Measurements from ENCODE around the gene FHOD1.

Gene FHOD1

GRCh38 chr16:67277294-67277998 is 30.2 kb upstream of the FHOD1 start:
- FAIRE-seq, result no peak

- FAIRE-seq, result no peak
These were observed 28.0 kb upstream of the FHOD1 start for GRCh38 chr16:67275321-67275720.

DNA sequence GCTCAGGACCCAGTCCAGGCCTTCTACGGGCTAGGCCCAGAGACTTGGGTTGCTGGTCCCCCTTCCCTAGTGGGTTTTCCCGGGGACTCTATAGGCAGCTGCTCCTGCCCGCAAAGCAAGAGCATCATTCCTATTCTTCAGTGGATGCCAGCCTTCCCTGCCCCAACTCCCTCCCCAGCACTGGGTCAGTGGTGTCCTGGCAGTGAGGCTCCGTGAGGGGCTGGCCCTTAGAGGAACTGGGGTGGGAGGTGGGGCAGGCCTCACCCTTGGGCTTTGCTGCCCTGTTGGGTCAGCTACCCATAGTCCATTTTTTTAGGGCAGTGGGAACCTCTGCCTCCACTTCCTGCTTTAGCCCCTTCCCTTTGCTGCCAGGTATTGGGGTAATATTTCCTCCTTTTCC is 24.2 kb upstream of the FHOD1 start:
- no peak for FAIRE-seq

DNA sequence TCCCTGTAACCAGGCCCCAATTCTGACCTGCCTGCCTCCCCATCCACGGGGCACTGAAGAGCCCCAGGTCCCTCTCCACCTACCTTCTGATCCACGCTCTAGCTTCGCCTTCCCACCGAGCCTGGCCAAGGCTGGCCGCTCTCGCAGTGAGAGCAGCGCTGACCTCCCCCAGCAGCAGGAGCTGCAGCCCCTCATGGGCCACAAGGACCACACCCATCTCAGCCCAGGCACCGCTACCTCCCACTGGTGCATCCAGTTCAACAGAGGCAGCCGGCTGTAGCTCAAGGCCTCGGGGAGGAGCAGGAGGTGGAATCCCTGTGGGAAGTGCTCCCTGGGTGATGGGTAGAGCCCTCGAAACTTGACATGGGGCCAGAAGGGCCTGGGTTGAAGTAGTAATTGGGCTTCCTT is 23.7 kb upstream of the FHOD1 start:
- FAIRE-seq, result no peak

GRCh38 chr16:67269766-67270165 is 22.5 kb upstream of the FHOD1 start:
- no peak for FAIRE-seq

- FAIRE-seq, result no peak
These were observed 20.9 kb upstream of the FHOD1 start for GRCh38 chr16:67268136-67268579.

- FAIRE-seq, result no peak
These were observed 18.6 kb upstream of the FHOD1 start for GRCh38 chr16:67265834-67266233.

DNA sequence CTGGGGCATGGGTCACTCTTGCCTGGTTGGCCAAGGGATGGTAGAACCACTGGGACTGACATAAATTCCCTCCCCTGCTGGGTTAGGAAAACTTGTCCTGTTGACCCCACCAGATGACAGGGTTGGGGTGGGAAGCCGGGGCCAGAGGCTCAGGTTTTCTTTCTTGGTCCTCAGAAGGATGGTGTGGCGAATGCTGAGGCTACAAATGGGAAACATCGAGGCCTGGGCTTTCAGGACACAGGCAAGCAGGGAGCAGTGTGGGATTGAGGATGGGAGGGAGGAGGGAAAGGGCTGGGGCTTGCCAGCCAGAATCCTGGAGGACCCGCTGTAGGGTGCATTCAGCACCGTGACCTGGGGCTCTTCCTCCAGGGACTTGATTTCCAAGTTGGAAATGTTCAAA is 17.6 kb upstream of the FHOD1 start:
- no peak for FAIRE-seq

- FAIRE-seq, result no peak
These were observed 17.0 kb upstream of the FHOD1 start for GRCh38 chr16:67264277-67264676.

DNA sequence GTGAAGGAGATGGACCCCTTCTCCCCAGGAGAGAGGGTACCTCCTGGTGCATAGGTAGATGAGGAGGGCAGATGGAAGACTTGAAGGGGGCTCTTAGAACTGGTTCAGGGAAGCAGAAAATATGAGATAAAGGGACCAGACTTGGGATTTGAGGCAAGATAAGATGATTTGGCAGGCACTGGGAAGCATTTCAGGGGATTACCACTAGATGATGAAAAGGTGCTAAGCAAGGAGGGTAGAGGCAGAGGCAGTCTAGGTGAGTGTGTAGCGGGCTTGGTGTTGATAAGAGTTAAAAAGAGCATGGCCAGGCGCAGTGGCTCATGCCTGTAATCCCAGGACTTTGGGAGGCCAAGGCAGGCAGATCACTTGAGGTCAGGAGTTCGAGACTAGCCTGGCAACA is 15.9 kb upstream of the FHOD1 start:
- FAIRE-seq, result no peak

- no peak for FAIRE-seq
These were observed 13.3 kb upstream of the FHOD1 start for GRCh38 chr16:67260426-67261063.

DNA sequence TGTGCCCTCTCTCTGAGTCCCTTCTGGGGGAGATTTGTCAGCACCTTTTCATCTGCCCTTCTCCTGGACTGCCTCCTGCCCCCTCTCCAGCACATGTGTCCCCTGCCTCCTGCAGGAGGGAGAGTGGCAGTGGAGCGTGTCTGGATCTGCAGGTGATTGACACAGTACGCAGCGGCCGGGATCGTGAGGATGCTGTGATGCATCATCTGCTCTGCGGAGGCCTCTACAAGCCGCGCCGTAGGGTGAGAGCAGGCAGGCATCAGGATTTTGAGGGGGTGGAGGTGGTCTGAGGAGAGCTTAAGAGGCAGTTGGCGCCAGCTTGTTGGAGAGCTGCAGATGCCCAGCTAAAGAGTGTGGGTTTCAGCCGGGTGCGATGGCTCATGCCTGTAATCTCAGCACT is 12.4 kb upstream of the FHOD1 start:
- no peak for FAIRE-seq

DNA sequence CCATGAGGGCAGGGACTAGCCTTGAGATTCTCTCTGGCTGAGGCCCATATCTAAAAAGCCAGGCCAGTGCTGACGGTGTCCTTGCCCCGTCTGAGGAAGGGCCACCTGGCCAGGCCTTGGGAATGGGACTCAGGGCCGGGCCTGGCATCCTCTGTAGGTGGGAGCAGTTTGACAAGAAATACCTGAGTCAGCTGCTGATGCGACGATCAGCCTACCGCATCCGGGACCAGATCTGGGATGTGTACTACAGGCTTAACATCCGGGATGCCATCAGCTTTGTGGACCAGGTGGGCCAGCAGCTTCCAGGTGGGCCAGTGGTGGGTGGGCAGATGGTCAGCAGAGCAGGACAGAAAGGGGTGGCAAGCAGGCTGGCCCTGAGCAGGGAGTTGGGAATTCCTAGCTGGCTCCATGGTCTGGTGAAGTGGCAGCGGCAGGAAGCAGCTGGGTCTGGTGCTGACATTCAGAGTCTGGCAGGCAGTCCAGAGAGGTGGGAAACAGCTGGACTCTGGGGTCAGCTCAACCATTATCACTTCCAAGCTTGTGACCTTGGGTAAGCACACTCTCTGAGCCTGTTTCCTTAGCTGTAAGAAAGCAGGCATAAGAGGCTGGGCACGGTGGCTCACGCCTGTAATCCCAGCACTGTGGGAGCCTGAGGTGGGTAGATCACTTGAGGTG is 11.0 kb upstream of the FHOD1 start:
- no peak for FAIRE-seq

- FAIRE-seq, result no peak
These were observed 10.3 kb upstream of the FHOD1 start for GRCh38 chr16:67257486-67258160.

DNA sequence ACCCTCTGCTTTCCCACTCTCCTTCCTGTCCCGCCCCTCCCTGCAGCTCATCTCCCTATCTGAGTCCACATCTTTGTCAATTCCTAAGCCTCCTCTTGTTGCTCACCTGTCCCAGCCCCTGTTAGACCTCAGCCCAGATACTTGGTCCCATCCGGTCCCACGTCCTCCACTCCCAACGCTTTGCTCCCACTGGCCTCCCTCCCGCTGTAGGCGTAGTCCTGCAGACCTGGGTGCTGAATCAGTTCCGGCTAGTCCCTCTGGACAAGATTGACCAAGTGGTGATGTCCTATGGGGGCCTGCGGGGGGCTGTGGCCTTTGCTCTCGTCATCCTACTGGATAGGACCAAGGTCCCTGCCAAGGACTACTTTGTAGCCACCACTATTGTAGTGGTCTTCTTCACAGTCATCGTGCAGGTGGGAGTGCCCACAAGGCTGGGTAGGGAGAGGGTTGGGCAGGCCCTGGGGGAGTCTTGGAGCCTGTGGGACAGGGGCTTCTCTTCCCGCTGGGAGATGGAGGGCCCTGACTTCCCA is 9.5 kb upstream of the FHOD1 start:
- FAIRE-seq, result no peak

DNA sequence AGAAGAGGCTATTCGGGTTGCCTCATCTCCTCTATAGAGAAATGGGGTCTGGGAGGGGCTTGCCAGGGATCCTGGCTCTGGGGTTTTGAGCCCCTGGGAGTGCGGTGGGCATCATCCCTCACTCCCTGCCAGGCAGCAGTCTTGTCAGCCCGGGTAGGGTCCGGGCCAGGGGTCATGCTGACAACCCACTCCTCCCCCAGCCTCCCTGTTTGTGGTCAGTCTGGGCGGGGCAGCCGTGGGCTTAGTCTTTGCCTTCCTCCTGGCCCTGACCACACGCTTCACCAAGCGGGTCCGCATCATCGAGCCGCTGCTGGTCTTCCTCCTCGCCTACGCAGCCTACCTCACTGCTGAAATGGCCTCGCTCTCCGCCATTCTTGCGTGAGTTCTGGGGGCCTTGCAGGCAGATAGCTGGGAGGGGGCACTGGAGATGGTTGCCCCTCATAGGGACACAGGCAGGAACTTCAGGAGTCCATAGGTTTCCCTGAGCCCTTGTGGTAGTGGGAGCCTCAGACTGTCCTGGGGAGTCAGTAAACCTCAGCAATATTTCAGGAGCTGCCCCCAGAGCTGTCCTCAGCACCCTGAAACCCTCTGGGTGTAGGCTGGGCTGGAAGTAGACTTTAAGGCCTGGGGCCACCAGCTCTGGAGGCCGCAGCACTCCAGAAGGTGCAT is 8.4 kb upstream of the FHOD1 start:
- no peak for FAIRE-seq

DNA sequence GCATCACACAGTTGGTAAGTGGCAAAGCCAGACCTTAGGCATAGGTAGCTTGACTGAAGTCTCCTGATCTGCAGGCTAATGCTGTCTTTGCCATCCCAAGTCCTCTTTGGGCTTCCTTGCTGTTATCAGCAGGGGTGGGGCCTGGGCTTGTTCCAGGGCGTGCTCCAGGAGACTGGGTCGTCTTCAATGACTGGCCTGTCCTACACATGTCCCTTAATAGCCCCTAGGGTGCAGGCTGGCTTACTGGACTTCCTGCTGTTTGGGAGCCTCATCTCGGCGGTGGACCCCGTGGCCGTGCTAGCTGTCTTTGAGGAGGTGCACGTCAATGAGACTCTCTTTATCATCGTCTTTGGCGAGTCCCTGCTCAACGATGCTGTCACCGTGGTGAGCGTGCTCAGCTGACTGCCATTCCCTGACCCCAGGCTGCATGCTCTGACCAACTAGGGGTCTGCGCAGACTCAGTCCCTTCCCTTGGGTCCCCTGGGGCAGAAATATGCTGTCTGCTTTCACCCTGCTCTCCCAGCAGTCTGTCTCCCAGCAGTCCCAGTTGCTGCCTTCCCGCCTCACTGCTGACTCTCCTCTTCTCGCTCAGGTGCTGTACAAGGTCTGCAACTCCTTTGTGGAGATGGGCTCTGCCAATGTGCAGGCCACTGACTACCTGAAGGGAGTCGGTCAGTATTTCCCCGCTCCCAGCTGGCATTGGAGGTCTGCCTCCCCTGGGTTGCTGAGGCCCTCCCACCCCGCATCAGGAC is 7.7 kb upstream of the FHOD1 start:
- FAIRE-seq, result no peak

GRCh38 chr16:67252609-67253497 is 5.6 kb upstream of the FHOD1 start:
- no peak for FAIRE-seq

GRCh38 chr16:67250045-67250327 is 2.7 kb upstream of the FHOD1 start:
- FAIRE-seq, result no peak

DNA sequence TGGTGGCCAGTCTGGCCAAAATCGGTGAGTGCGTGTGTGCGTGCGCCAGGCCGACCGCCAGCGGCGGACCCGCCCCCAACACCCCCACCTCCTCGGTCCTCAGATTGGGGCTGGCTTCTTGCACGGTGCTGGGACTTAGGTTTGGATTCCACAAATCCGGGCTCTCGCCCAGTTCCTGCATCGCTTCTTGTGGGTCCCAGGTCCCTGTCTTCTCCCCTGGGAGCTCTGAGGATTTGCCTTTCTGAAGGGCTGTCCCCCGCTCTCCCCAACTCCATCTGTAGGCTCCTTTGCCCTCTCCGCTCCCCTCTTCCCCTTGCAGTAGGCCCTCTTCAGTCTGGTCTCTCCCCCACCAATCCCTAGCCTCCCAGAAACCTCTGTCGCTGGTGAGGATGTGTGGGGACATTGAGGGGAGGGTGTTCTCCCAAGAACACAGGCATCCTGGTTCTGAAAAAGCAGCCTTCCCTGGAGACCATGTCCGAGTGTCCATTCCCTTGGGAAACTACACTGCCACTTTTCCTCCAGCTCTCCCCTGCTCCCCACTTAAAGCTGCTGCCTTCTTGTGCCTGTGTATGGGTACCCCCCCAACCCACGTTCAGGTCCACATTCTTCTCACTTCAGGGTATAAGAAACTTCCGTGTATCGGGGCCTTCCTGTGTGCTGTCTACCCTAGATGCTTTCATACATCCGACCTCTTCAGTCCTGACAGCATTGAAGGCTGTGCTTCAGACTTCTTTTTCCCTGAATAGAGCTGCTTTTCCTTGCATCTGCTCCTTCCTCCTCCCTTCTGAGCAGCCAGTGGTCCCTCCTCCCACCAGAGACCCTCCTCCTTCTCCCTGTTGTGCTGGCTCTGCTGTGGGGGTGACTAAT is 2.1 kb upstream of the FHOD1 start:
- FAIRE-seq, result no peak

All from colon (tissue), 2 donors.